ENCODE results near the gene PTRH2. TPM values are rescaled to one million over a fixed set of nuclear protein-coding genes. Genes with fewer than 3 reads are reported as not detected.

The PTRH2 gene
- total RNA-seq, 1 donor from 2014 or later: 36.3 TPM

DNA sequence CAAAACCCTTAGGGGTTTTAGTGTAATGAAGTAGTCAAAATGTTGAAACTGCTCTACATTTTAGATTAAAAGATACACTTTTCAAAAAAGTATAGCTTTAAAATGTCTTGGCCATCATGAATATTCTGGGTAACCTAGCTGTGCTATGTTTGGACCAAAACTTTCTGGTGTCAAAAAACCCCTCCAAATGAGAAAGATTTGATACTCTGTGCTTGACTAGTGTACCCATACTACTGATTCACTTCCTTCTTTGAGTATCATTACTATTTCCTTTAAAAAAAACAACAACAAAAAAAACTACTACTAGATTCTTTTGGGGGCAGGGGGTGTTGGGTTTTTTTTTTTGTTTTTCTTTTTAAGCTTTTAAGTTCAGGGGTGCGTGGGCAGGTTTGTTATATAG is 37.3 kb downstream of the PTRH2 start:
- H3K4me1 Mint-ChIP-seq (ENCODE audit: low read depth, unreplicated experiment): peaks cover 33% of the 10 kb centered on the region
- H3K27me3 Mint-ChIP-seq (ENCODE audit: low read depth, unreplicated experiment): no peaks in the 10 kb centered on the region
- H3K79me2 ChIP-seq (ENCODE audit: insufficient read depth, low read length): peaks cover 51% of the 10 kb centered on the region
- H3K9ac ChIP-seq (ENCODE audit: low read length): no peak overlapping the region
- FAIRE-seq: peak; percentile 5
- no peak overlapping the region for H3K4me3 Mint-ChIP-seq (ENCODE audit: unreplicated experiment)
- H3K9me3 Mint-ChIP-seq (ENCODE audit: unreplicated experiment): no peaks in the 10 kb centered on the region
- no peak for TF ChIP-seq EZH2 (IDR thresholded peaks at IDR 0.05; ENCODE audit: insufficient read depth, low read length)
- TF ChIP-seq, protein P1, sequence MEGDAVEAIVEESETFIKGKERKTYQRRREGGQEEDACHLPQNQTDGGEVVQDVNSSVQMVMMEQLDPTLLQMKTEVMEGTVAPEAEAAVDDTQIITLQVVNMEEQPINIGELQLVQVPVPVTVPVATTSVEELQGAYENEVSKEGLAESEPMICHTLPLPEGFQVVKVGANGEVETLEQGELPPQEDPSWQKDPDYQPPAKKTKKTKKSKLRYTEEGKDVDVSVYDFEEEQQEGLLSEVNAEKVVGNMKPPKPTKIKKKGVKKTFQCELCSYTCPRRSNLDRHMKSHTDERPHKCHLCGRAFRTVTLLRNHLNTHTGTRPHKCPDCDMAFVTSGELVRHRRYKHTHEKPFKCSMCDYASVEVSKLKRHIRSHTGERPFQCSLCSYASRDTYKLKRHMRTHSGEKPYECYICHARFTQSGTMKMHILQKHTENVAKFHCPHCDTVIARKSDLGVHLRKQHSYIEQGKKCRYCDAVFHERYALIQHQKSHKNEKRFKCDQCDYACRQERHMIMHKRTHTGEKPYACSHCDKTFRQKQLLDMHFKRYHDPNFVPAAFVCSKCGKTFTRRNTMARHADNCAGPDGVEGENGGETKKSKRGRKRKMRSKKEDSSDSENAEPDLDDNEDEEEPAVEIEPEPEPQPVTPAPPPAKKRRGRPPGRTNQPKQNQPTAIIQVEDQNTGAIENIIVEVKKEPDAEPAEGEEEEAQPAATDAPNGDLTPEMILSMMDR (IDR thresholded peaks at IDR 0.05; ENCODE audit: insufficient read depth, low read depth, low read length): no peak
- no peak overlapping the region for H3K4me2 ChIP-seq (ENCODE audit: low read length)
- H3K4me3 ChIP-seq (ENCODE audit: insufficient read depth, low read depth, low read length): no peak overlapping the region
- no peak overlapping the region for H2AFZ ChIP-seq (ENCODE audit: low read depth, low read length)
- H3K36me3 ChIP-seq (ENCODE audit: insufficient read depth, low read length): peaks cover 71% of the 10 kb centered on the region
- peaks cover 57% of the 10 kb centered on the region for H4K20me1 ChIP-seq (ENCODE audit: insufficient read depth, low read length)
- H3K4me1 ChIP-seq (ENCODE audit: insufficient read depth, low read length): peaks cover 36% of the 10 kb centered on the region
- peak overlapping the region; percentile 85 for H3K27ac ChIP-seq (ENCODE audit: low read depth, low read length)
- DNase-seq (ENCODE audit: low read depth): no peak
- peaks cover 7% of the 10 kb centered on the region for H3K36me3 Mint-ChIP-seq (ENCODE audit: low read depth, unreplicated experiment)
- no peaks in the 10 kb centered on the region for H3K9me3 ChIP-seq (ENCODE audit: insufficient read depth, low read depth, low read length)
- no peaks in the 10 kb centered on the region for H3K27me3 ChIP-seq (ENCODE audit: insufficient read depth, low read length)
- peak overlapping the region; percentile 38 for H3K27ac Mint-ChIP-seq (ENCODE audit: unreplicated experiment)

DNA sequence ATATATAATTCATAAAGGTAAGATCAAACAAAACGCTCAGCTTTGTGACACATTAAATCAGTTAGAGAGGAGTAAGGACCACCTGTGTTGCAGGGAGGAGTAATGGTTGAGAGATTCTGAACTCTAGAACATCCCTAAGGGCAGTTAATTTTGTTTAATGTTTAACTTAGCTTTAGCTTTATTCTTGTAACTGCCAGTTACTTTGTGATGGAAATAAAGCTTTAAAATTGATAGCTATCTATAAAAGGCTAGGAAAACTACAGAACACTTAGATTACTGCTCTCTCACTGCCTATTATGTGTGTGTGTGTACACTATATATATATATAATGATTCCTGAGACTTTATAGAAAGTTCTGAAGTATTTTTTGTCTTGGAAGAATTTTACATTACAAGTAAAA is 37.8 kb downstream of the PTRH2 start:
- peak overlapping the region; percentile 54 for H3K4me3 Mint-ChIP-seq (ENCODE audit: unreplicated experiment)
- Histone ChIP-seq H3K27me3 (ENCODE audit: insufficient read depth, low read length) (no peaks in the 10 kb centered on the region), H3K4me1 (ENCODE audit: insufficient read depth, low read length) (peaks cover 36% of the 10 kb centered on the region), H3K36me3 (ENCODE audit: insufficient read depth, low read length) (peaks cover 71% of the 10 kb centered on the region), H3K4me3 (ENCODE audit: insufficient read depth, low read depth, low read length) (no peak overlapping the region), H3K9me3 (ENCODE audit: insufficient read depth, low read depth, low read length) (no peaks in the 10 kb centered on the region), H2AFZ (ENCODE audit: low read depth, low read length) (no peak overlapping the region), H3K79me2 (ENCODE audit: insufficient read depth, low read length) (peaks cover 51% of the 10 kb centered on the region), H4K20me1 (ENCODE audit: insufficient read depth, low read length) (peaks cover 62% of the 10 kb centered on the region), H3K4me2 (ENCODE audit: low read length) (peak overlapping the region; percentile 44), H3K9ac (ENCODE audit: low read length) (peak overlapping the region; percentile 37), H3K27ac (ENCODE audit: low read depth, low read length) (peak overlapping the region; percentile 85)
- DNase-seq (ENCODE audit: low read depth) (no peak), FAIRE-seq (no peak)
- H3K27ac Mint-ChIP-seq (ENCODE audit: unreplicated experiment): peak overlapping the region; percentile 80
- TF ChIP-seq, protein P1 (IDR thresholded peaks at IDR 0.05; ENCODE audit: insufficient read depth, low read depth, low read length): no peak
- TF ChIP-seq EZH2 (IDR thresholded peaks at IDR 0.05; ENCODE audit: insufficient read depth, low read length): no peak
- peaks cover 33% of the 10 kb centered on the region for H3K4me1 Mint-ChIP-seq (ENCODE audit: low read depth, unreplicated experiment)
- peaks cover 8% of the 10 kb centered on the region for H3K36me3 Mint-ChIP-seq (ENCODE audit: low read depth, unreplicated experiment)
- no peaks in the 10 kb centered on the region for H3K9me3 Mint-ChIP-seq (ENCODE audit: unreplicated experiment)
- no peaks in the 10 kb centered on the region for H3K27me3 Mint-ChIP-seq (ENCODE audit: low read depth, unreplicated experiment)

DNA sequence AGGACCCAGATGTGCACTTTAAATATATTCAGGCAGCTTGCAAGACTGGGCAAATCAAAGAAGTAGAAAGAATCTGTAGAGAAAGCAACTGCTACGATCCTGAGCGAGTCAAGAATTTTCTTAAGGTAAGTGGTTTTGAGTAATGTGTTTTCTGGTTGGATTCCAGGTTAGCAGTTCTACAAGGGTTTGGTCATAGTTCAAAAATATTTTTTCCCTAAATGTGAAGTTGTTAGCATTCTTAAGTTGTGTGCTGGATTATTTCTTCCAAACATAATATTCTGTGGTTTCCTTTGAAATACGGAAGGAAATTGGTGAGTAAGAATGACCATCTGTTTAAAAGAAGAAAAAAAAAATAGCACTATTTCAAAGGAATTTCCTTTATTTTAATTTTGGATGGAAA is 38.4 kb downstream of the PTRH2 start:
- peak overlapping the region; percentile 80 for H3K27ac Mint-ChIP-seq (ENCODE audit: unreplicated experiment)
- peaks cover 33% of the 10 kb centered on the region for H3K4me1 Mint-ChIP-seq (ENCODE audit: low read depth, unreplicated experiment)
- FAIRE-seq (peak; percentile 91), DNase-seq (ENCODE audit: low read depth) (peak; percentile 98)
- Histone ChIP-seq H3K27me3 (ENCODE audit: insufficient read depth, low read length) (no peaks in the 10 kb centered on the region), H3K79me2 (ENCODE audit: insufficient read depth, low read length) (peaks cover 48% of the 10 kb centered on the region), H3K4me3 (ENCODE audit: insufficient read depth, low read depth, low read length) (no peak overlapping the region), H3K4me1 (ENCODE audit: insufficient read depth, low read length) (peaks cover 36% of the 10 kb centered on the region), H4K20me1 (ENCODE audit: insufficient read depth, low read length) (peaks cover 59% of the 10 kb centered on the region), H3K27ac (ENCODE audit: low read depth, low read length) (peak overlapping the region; percentile 85), H3K9me3 (ENCODE audit: insufficient read depth, low read depth, low read length) (no peaks in the 10 kb centered on the region), H2AFZ (ENCODE audit: low read depth, low read length) (no peak overlapping the region), H3K4me2 (ENCODE audit: low read length) (peak overlapping the region; percentile 44), H3K36me3 (ENCODE audit: insufficient read depth, low read length) (peaks cover 71% of the 10 kb centered on the region), H3K9ac (ENCODE audit: low read length) (peak overlapping the region; percentile 1)
- peak overlapping the region; percentile 29 for H3K4me3 Mint-ChIP-seq (ENCODE audit: unreplicated experiment)
- no peaks in the 10 kb centered on the region for H3K9me3 Mint-ChIP-seq (ENCODE audit: unreplicated experiment)
- no peak for TF ChIP-seq EZH2 (IDR thresholded peaks at IDR 0.05; ENCODE audit: insufficient read depth, low read length)
- TF ChIP-seq, protein P1 (IDR thresholded peaks at IDR 0.05; ENCODE audit: insufficient read depth, low read depth, low read length): no peak
- peaks cover 8% of the 10 kb centered on the region for H3K36me3 Mint-ChIP-seq (ENCODE audit: low read depth, unreplicated experiment)
- no peaks in the 10 kb centered on the region for H3K27me3 Mint-ChIP-seq (ENCODE audit: low read depth, unreplicated experiment)

All from astrocyte (in vitro differentiated cells and primary cell).